Tibial nerve (tissue), 4 donors: ENCODE results near the gene AUTS2. TPM values are rescaled to one million over a fixed set of nuclear protein-coding genes. Genes with fewer than 3 reads are reported as not detected.
"Not testable (repeated sequence)": the region's sequence is repeated elsewhere in the genome, so short reads cannot be mapped to it uniquely, and the experiment has no call there.

Experiments used
- DNase-seq, 2 donors: peaks; one replicate each; pipeline ENCODE4 v3.0.0-alpha.2; 2019; ENCODE audit warnings: low spot score in 2 of 2
- H3K27ac ChIP-seq, 4 donors: fragments of 200-600 bp; sonication (generic) in 3 of 4; one replicate each; pipeline ENCODE4 v1.5.1; 2017 to 2019; ENCODE audit warnings: mild to moderate bottlenecking in 1 of 4
- H3K27me3 ChIP-seq, 2 donors: fragments of 200-600 bp; sonication (generic) in 1 of 2; one replicate each; pipeline versions ENCODE4 v1.5.1 to v1.6.0; 2017 to 2019
- H3K36me3 ChIP-seq, 3 donors: fragments of 200-600 bp; sonication (generic); one replicate each; pipeline ENCODE4 v1.5.1; 2018 to 2019
- H3K4me1 ChIP-seq, 4 donors: fragments of 200-600 bp; sonication (generic) in 3 of 4; one replicate each; pipeline ENCODE4 v1.5.1; 2017 to 2019
- H3K4me3 ChIP-seq, 4 donors: fragments of 200-600 bp; sonication (generic) in 3 of 4; one replicate each; pipeline ENCODE4 v1.5.1; 2017 to 2019; ENCODE audit warnings: mild to moderate bottlenecking in 1 of 4, moderate library complexity in 1 of 4
- H3K9me3 ChIP-seq, 4 donors: fragments of 200-600 bp; sonication (generic) in 3 of 4; one replicate each; pipeline ENCODE4 v1.5.1; 2017 to 2019
- EP300 ChIP-seq, 2 donors: sonication (generic); formaldehyde crosslinking; IDR thresholded peaks; one replicate each; pipeline ENCODE4 v1.6.1; 2017; ENCODE audit warnings: antibody characterized with exemption in 2 of 2, mild to moderate bottlenecking in 1 of 2
- POLR2A ChIP-seq, 2 donors: fragments of 450-650 bp; IDR thresholded peaks; one replicate each; pipeline ENCODE4 v1.6.1; 2017; ENCODE audit warnings: antibody characterized with exemption in 2 of 2, mild to moderate bottlenecking in 2 of 2, moderate library complexity in 2 of 2
- WGBS, 2 donors: methylation state at CpG; one replicate each; pipeline ENCODE4 v1.1.5; 2018; 5-methylcytosine and 5-hydroxymethylcytosine counted together
- total RNA-seq, 4 donors: library from RNA; depleted of rRNA; stranded (reverse); fragments of >200 nt; gene quantifications; one replicate each; pipeline ENCODE4 v1.1.0, GENCODE V29; 2016
- TF ChIP-seq, protein P1 (sequence below), 5 experiments: fragments of 200-600 bp in 3 of 5; fragments of 450-650 bp in 2 of 5; sonication (generic) in 3 of 5; IDR thresholded peaks; one replicate each; pipeline ENCODE4 v1.5.1; 2016 to 2019; ENCODE audit warnings: antibody characterized with exemption in 5 of 5, mild to moderate bottlenecking in 3 of 5, moderate library complexity in 2 of 5

Gene AUTS2
- total RNA-seq, 4 donors from 2014 or later, result 56.6 to 87.9 (median 71.6) TPM

DNA sequence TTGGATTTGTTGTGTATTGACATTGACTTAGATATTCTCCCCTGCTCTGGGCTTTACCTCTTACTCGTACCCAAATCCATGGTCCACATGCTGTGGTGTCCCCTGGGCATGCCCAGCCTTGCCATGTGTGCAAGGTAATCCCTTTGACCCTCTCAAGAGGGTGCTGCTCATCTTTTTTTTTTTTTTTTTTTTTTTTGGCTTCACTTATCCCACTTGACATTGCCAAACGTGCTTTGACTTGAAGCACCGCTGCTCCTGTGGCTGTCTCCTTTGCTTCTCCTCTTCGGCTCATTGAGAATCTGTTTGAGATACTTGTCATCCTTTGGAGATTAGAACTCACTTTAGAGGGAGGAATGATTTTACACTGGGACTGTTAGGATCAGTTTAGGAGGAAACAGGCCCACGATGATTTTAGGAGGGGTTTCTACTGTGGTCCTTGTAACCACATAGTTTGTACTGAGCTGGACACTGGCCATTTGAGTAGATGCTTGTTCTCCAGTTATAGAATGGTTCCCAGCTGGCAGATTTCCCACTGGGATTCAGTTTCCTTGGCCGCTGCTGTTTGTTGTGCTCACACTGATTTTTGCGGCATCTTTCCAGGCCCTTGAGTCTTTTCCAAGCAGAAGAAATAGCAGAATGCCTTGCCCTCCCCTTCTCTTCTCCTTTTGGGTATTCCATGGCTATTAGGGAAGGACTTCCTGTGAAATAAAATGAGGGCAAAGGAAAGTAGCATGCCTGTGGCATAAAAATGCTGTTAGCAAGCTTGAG lies 184.8 kb downstream of the AUTS2 start:
- Histone ChIP-seq H3K4me3 (no peak overlapping the region), H3K36me3 (no peaks in the 10 kb centered on the region), H3K27ac (peak overlapping the region in 2 of 4 donors; percentile 57 to 61), H3K9me3 (no peaks in the 10 kb centered on the region), H3K4me1 (peaks cover 0 to 51% (median 21%) of the 10 kb centered on the region in 4 donors), H3K27me3 (no peaks in the 10 kb centered on the region)
- peak; percentile 34 to 68 for DNase-seq
- 36 to 42% methylated on average over 7 of the region's 7 CpGs for WGBS, 2 donors
- TF ChIP-seq POLR2A (IDR thresholded peaks at IDR 0.05) (no peak), EP300 (IDR thresholded peaks at IDR 0.05) (no peak)
- TF ChIP-seq, protein P1, sequence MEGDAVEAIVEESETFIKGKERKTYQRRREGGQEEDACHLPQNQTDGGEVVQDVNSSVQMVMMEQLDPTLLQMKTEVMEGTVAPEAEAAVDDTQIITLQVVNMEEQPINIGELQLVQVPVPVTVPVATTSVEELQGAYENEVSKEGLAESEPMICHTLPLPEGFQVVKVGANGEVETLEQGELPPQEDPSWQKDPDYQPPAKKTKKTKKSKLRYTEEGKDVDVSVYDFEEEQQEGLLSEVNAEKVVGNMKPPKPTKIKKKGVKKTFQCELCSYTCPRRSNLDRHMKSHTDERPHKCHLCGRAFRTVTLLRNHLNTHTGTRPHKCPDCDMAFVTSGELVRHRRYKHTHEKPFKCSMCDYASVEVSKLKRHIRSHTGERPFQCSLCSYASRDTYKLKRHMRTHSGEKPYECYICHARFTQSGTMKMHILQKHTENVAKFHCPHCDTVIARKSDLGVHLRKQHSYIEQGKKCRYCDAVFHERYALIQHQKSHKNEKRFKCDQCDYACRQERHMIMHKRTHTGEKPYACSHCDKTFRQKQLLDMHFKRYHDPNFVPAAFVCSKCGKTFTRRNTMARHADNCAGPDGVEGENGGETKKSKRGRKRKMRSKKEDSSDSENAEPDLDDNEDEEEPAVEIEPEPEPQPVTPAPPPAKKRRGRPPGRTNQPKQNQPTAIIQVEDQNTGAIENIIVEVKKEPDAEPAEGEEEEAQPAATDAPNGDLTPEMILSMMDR (IDR thresholded peaks at IDR 0.05), result no peak

GRCh38 chr7:69786130-69786529 lies 187.9 kb downstream of the AUTS2 start:
- DNase-seq, H3K27ac ChIP-seq, H3K4me3 ChIP-seq, H3K27me3 ChIP-seq, H3K36me3 ChIP-seq, H3K9me3 ChIP-seq: not testable (repeated sequence)
- H3K4me1 ChIP-seq, result peaks cover 0 to 58% (median 20%) of the 10 kb centered on the region in 4 donors
- WGBS, 2 donors, result 89 to 98% methylated on average over 6 of the region's 6 CpGs

DNA sequence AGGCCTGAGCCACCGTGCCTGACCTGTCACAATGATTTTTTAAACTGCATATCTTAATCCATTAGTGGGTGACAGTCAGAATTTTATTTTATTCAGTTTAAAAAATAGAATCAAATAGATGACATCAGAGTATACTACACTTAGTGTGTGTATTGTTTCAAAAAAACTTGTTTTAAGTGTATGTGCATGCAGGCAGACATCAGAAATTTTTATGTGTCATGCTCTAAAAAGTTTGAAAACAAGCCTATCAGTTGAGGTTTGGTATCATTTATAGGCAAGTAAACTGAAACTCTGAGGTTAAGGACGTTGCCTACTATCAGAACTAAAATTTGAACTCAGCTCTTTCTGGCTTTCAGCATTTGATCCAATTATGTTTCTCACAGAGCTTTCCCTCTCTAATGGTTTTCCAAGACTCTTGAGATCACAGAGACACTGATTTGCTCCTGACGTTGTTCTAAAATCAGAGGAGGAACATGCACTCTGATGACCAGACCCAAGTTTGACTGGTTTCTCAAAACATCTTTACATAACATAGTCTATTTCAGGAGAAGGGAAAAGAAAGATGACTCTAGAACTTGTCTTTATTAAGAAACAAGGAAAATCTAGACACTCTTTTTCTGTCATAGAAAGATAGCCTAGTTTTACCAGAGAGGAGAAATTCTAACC lies 188.6 kb downstream of the AUTS2 start:
- H3K4me1 ChIP-seq, result peaks cover 0 to 58% (median 16%) of the 10 kb centered on the region in 4 donors
- TF ChIP-seq POLR2A (IDR thresholded peaks at IDR 0.05) (no peak), EP300 (IDR thresholded peaks at IDR 0.05) (no peak)
- no peaks in the 10 kb centered on the region for H3K27me3 ChIP-seq
- WGBS, 2 donors, result 89 to 91% methylated on average over 3 of the region's 3 CpGs
- no peak overlapping the region for H3K4me3 ChIP-seq
- no peak for DNase-seq
- no peak overlapping the region for H3K27ac ChIP-seq
- H3K9me3 ChIP-seq, result no peaks in the 10 kb centered on the region
- no peaks in the 10 kb centered on the region for H3K36me3 ChIP-seq

DNA sequence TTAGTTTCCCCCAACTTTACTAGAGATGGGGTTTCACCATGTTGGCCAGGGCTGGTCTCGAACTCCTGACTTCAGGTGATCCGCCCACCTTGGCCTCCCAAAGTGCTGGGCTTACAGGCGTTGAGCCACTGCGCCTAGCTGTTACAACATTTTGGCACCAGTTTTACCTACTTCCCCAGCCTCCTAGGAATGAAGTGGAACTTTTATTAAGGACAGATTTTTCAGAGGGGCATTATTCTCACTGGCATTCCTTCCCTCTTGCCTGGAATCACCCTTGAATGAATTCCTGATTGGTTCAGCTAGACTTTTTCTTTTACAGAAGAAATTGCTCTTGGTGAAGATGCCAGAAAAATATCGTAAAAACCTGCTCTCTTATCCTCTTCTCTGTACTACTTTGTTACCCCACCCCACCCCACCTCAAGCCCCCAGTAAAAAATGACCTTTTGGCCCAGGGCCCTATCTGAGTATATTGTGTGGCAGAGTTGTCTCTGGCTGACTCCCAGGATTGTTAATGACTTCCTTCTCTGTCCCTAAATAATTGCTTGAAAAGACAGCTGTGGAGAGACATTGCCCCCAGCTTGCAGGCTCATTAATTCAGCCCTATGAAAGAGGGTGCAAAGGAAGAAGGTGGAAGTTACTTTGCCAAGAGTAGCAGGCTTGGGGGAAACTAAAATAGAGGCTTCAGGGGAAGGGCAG lies 189.6 kb downstream of the AUTS2 start:
- no peaks in the 10 kb centered on the region for H3K36me3 ChIP-seq
- no peak overlapping the region for H3K4me3 ChIP-seq
- no peak for DNase-seq
- H3K27me3 ChIP-seq, result no peaks in the 10 kb centered on the region
- TF ChIP-seq, protein P1 (IDR thresholded peaks at IDR 0.05), result no peak
- TF ChIP-seq EP300 (IDR thresholded peaks at IDR 0.05) (no peak), POLR2A (IDR thresholded peaks at IDR 0.05) (no peak)
- H3K9me3 ChIP-seq, result no peaks in the 10 kb centered on the region
- H3K27ac ChIP-seq, result no peak overlapping the region
- H3K4me1 ChIP-seq, result peaks cover 0 to 49% (median 11%) of the 10 kb centered on the region in 4 donors
- 71% methylated on average over 5 of the region's 5 CpGs for WGBS, 2 donors

DNA sequence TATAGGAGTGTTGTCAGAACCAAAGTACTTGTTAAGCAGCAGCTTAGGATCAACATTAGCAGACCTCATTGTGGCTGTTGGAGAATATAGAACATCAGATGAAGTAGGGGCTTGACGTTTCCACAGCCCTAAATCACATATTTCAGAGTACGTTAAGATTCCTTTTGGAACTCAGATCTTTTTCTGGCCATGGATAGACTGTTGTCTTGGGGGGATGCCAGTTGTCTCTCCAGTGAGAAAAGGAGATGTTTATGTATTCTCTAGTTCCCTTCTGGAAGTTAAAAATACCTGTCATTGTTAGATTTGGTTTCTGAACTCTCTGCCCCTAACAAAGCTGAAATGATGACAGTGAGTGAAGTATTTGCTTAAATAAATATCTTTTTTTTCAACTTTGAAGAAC lies 191.3 kb downstream of the AUTS2 start:
- Histone ChIP-seq H3K9me3 (no peaks in the 10 kb centered on the region), H3K4me1 (peaks cover 0 to 32% (median 3%) of the 10 kb centered on the region in 4 donors)

More for the DNA sequence above, 191.3 kb downstream of the AUTS2 start:
- Histone ChIP-seq H3K27ac (no peak overlapping the region), H3K27me3 (no peaks in the 10 kb centered on the region), H3K4me3 (no peak overlapping the region), H3K36me3 (no peaks in the 10 kb centered on the region)
- no peak for TF ChIP-seq POLR2A (IDR thresholded peaks at IDR 0.05)
- TF ChIP-seq, protein P1 (IDR thresholded peaks at IDR 0.05), result no peak
- DNase-seq, result no peak
- 62 to 79% methylated on average over 2 of the region's 2 CpGs for WGBS, 2 donors
